Colonic mucosa (tissue), 4 donors: Measurements from ENCODE around the gene SEM1. TPM values are rescaled to one million over a fixed set of nuclear protein-coding genes. Genes with fewer than 3 reads are reported as not detected.

Source experiments
- DNase-seq: peaks from one replicate; pipeline ENCODE4 v3.0.0-alpha.2; 2020
- H3K27ac ChIP-seq: fragments of 200-600 bp; one replicate; pipeline ENCODE4 v1.8.0; 2021
- H3K27me3 ChIP-seq: fragments of 200-600 bp; one replicate; pipeline ENCODE4 v1.8.0; 2021
- H3K36me3 ChIP-seq: fragments of 200-600 bp; one replicate; pipeline ENCODE4 v1.8.0; 2021
- H3K4me1 ChIP-seq: fragments of 200-600 bp; one replicate; pipeline ENCODE4 v1.8.0; 2021; ENCODE audit warnings: mild to moderate bottlenecking
- H3K4me3 ChIP-seq: fragments of 200-600 bp; one replicate; pipeline ENCODE4 v1.8.0; 2021
- H3K9ac ChIP-seq, 2 donors: one replicate each; pipeline ENCODE4 v1.7.0; 2013; ENCODE audit warnings: control low read depth in 2 of 2, low read depth in 2 of 2, low read length in 2 of 2
- H3K9me3 ChIP-seq: fragments of 200-600 bp; one replicate; pipeline ENCODE4 v1.8.0; 2021
- CTCF ChIP-seq: fragments of 200-600 bp; IDR thresholded peaks from one replicate; pipeline ENCODE4 v1.8.0; 2022; ENCODE audit warnings: antibody characterized with exemption, mild to moderate bottlenecking
- intact Hi-C: fragments of 100-400 bp; cut with DNase I; formaldehyde crosslinking; loops from one replicate; pipeline ENCODE4 v1.14.1; 2022
- total RNA-seq, 2 donors: library from RNA; stranded (reverse); fragmentation: NEBNext Ultra II Directional in 1 of 2; extraction: Animal tissue kit (Norgen Biotek cat#: 25700) in 1 of 2; gene quantifications; one replicate each; pipeline ENCODE4 v1.2.1, GENCODE V29; 2021
- donor health status: healthy.
- donor health status: DM: no; HTN: no; CAD: no.
- donor health status: DM: no; HTN: no; CAD: no.

Gene SEM1
- total RNA-seq, 2 donors from 2014 or later, result 46.3 to 53.5 TPM

GRCh38 chr7:96669812-96670211, 39.8 kb downstream of the SEM1 start:
- Histone ChIP-seq H3K36me3 (no peaks in the 10 kb centered on the region), H3K4me1 (no peaks in the 10 kb centered on the region), H3K27me3 (no peaks in the 10 kb centered on the region), H3K9ac (no peak overlapping the region), H3K9me3 (no peaks in the 10 kb centered on the region), H3K27ac (no peak overlapping the region), H3K4me3 (no peak overlapping the region)
- no peak for DNase-seq
- no peak for TF ChIP-seq CTCF
- intact Hi-C loops, result no loop called here

DNA sequence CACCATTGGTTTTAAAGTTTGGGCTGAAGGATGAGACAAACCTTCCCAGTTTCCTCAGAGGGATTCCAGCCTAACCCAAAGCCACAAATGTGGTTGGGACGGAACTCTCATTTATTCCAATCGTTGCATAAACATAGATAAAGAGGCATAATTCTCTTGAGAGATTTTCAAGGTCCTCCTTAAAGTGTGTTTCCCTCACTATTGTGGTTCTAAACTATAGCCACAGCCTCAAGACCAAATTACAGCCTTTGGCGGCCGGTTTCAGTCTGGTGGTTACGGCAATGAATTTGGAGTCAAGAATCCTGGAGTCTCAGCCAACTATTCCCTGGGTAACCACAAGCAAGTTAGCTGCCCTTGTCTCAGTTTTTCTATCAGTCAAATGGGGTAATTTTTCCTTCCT, 42.6 kb downstream of the SEM1 start:
- intact Hi-C loops, result no loop called here
- TF ChIP-seq CTCF, result no peak
- H3K27me3 ChIP-seq, result no peaks in the 10 kb centered on the region

GRCh38 chr7:96665689-96666088, 44.0 kb downstream of the SEM1 start:
- TF ChIP-seq CTCF, result no peak
- no peak overlapping the region for H3K27ac ChIP-seq
- H3K27me3 ChIP-seq, result no peaks in the 10 kb centered on the region
- DNase-seq, result no peak
- H3K4me3 ChIP-seq, result no peak overlapping the region
- H3K9ac ChIP-seq, result no peak overlapping the region
- H3K36me3 ChIP-seq, result no peaks in the 10 kb centered on the region
- H3K4me1 ChIP-seq, result no peaks in the 10 kb centered on the region
- no peaks in the 10 kb centered on the region for H3K9me3 ChIP-seq
- intact Hi-C loops, result no loop called here

More for the DNA sequence above, 42.6 kb downstream of the SEM1 start:
- no peak for DNase-seq
- no peak overlapping the region for H3K9ac ChIP-seq
- H3K27ac ChIP-seq, result no peak overlapping the region
- H3K36me3 ChIP-seq, result no peaks in the 10 kb centered on the region
- no peaks in the 10 kb centered on the region for H3K4me1 ChIP-seq
- H3K9me3 ChIP-seq, result no peaks in the 10 kb centered on the region
- no peak overlapping the region for H3K4me3 ChIP-seq

GRCh38 chr7:96664793-96665192, 44.9 kb downstream of the SEM1 start:
- Histone ChIP-seq H3K36me3 (no peaks in the 10 kb centered on the region), H3K27ac (no peak overlapping the region), H3K4me3 (no peak overlapping the region), H3K4me1 (no peaks in the 10 kb centered on the region), H3K9ac (no peak overlapping the region), H3K9me3 (no peaks in the 10 kb centered on the region), H3K27me3 (no peaks in the 10 kb centered on the region)
- no peak for TF ChIP-seq CTCF
- DNase-seq, result no peak
- intact Hi-C loops, result no loop called here

GRCh38 chr7:96663871-96664445, 45.7 kb downstream of the SEM1 start:
- intact Hi-C loops, result no loop called here
- Histone ChIP-seq H3K4me1 (no peaks in the 10 kb centered on the region), H3K36me3 (no peaks in the 10 kb centered on the region), H3K4me3 (no peak overlapping the region), H3K27ac (no peak overlapping the region), H3K9me3 (no peaks in the 10 kb centered on the region), H3K27me3 (no peaks in the 10 kb centered on the region), H3K9ac (no peak overlapping the region)
- no peak for DNase-seq
- no peak for TF ChIP-seq CTCF
